Measurements from ENCODE around the gene NIPA2. TPM values are rescaled to one million over a fixed set of nuclear protein-coding genes. Genes with fewer than 3 reads are reported as not detected.

The NIPA2 gene
- total RNA-seq, 2 experiments from 2014 or later: 96.1 to 112 TPM

DNA sequence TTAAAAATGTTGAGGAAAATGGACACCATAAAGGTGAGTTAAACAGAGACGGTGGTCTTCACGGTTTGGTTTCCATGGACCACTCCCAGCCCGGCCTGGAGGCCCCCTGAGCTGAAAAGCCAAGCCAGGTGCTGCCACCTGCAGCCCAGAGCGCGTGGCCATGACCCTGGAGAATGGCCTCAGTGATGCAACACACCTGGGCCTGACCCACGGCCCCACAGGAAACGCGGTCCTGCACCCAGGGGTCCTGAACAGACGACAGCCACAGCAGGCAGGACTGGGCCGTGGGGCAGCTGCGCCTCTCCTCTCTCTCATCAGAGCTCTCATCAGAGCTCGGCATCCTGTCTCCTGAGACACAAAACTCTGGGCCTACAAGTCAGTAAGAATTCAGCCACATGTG lies 64.1 kb downstream of the NIPA2 start:
- CTCF ChIA-PET (ENCODE audit: unreplicated experiment): no interaction called here
- Histone ChIP-seq H3K4me1 (ENCODE audit: insufficient read depth, low read length, poor library complexity, severe bottlenecking) (no peaks in the 10 kb centered on the region), H4K20me1 (ENCODE audit: insufficient read depth, low read length) (no peaks in the 10 kb centered on the region), H3K9me2 (ENCODE audit: insufficient read depth, low read length) (no peaks in the 10 kb centered on the region), H3K4me3 (ENCODE audit: low read depth, low read length, poor library complexity, severe bottlenecking) (no peak overlapping the region), H3K4me2 (ENCODE audit: low read length) (no peak overlapping the region), H3K27ac (ENCODE audit: low read depth, low read length, poor library complexity, severe bottlenecking) (no peak overlapping the region), H2AFZ (ENCODE audit: low read length) (no peak overlapping the region), H3K9me3 (ENCODE audit: low read length) (no peaks in the 10 kb centered on the region), H3K79me2 (ENCODE audit: insufficient read depth, low read depth, low read length) (no peaks in the 10 kb centered on the region), H3K36me3 (ENCODE audit: insufficient read depth, low read length) (no peaks in the 10 kb centered on the region)
- intact Hi-C loops (cut with micrococcal nuclease; ENCODE audit: unreplicated experiment): no loop called here
- no peak for TF ChIP-seq EZH2phosphoT487 (IDR thresholded peaks at IDR 0.05; ENCODE audit: borderline replicate concordance, low read depth, low read length)
- TF ChIP-seq, protein P1, sequence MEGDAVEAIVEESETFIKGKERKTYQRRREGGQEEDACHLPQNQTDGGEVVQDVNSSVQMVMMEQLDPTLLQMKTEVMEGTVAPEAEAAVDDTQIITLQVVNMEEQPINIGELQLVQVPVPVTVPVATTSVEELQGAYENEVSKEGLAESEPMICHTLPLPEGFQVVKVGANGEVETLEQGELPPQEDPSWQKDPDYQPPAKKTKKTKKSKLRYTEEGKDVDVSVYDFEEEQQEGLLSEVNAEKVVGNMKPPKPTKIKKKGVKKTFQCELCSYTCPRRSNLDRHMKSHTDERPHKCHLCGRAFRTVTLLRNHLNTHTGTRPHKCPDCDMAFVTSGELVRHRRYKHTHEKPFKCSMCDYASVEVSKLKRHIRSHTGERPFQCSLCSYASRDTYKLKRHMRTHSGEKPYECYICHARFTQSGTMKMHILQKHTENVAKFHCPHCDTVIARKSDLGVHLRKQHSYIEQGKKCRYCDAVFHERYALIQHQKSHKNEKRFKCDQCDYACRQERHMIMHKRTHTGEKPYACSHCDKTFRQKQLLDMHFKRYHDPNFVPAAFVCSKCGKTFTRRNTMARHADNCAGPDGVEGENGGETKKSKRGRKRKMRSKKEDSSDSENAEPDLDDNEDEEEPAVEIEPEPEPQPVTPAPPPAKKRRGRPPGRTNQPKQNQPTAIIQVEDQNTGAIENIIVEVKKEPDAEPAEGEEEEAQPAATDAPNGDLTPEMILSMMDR (conservative IDR thresholded peaks at IDR 0.05; ENCODE audit: low read length): peak; percentile 68
- DNase-seq (ENCODE audit: low spot score): peak; percentile 49
- no TSS peak for BruUV-seq (replicated peaks)
- POLR2A ChIA-PET: no interaction called here

DNA sequence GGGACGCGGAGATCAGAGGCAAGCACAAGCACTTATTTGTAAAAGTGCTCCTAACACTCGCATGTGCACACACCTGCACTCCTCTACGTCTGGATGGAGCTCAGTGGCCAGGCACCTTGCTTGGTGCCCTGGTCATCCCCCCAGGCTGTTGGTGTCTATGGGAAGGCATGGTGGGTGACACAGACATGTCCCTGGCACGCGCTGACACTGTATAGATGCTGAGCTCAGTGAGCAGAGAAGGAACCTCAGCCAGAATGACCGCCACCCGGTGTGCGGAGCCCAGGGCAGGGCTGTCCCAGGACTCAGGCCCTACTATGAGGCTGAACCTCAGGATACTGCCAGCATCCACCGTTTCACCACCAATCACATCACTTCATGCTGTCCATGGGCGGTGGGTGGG lies 64.5 kb downstream of the NIPA2 start:
- no peaks in the 10 kb centered on the region for H3K9me2 ChIP-seq (ENCODE audit: insufficient read depth, low read length)
- no peak overlapping the region for H2AFZ ChIP-seq (ENCODE audit: low read length)
- no peak for DNase-seq (ENCODE audit: low spot score)
- H3K4me1 ChIP-seq (ENCODE audit: insufficient read depth, low read length, poor library complexity, severe bottlenecking): no peaks in the 10 kb centered on the region
- CTCF ChIA-PET (ENCODE audit: unreplicated experiment): no interaction called here
- TF ChIP-seq EZH2phosphoT487 (IDR thresholded peaks at IDR 0.05; ENCODE audit: borderline replicate concordance, low read depth, low read length): no peak
- TF ChIP-seq, protein P1 (conservative IDR thresholded peaks at IDR 0.05; ENCODE audit: low read length): no peak
- H3K4me3 ChIP-seq (ENCODE audit: low read depth, low read length, poor library complexity, severe bottlenecking): no peak overlapping the region
- POLR2A ChIA-PET: no interaction called here
- H3K27ac ChIP-seq (ENCODE audit: low read depth, low read length, poor library complexity, severe bottlenecking): no peak overlapping the region
- no TSS peak for BruUV-seq (replicated peaks)
- H4K20me1 ChIP-seq (ENCODE audit: insufficient read depth, low read length): no peaks in the 10 kb centered on the region
- no peaks in the 10 kb centered on the region for H3K9me3 ChIP-seq (ENCODE audit: low read length)
- no peaks in the 10 kb centered on the region for H3K79me2 ChIP-seq (ENCODE audit: insufficient read depth, low read depth, low read length)
- no peak overlapping the region for H3K4me2 ChIP-seq (ENCODE audit: low read length)
- H3K36me3 ChIP-seq (ENCODE audit: insufficient read depth, low read length): no peaks in the 10 kb centered on the region
- intact Hi-C loops (cut with micrococcal nuclease; ENCODE audit: unreplicated experiment): no loop called here

DNA sequence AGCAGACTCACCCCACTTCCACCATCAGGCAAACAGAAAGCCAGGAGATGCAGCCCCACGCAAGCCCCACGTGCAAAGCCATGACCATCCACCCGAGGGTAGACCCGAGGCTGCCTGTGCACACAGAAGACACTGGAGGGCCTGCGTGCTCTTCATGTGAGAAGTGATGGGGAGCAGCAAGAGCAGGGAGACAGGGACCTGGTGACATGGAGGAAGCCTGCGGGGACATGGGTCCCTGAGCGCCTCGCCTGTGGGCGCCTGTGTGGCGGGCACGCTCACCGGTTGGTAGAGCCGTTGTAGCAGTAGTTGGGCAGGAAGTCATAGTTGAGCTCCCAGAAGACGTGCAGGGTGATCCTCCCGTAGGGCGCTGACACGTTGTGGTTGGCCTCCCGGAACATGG lies 65.0 kb downstream of the NIPA2 start:
- no TSS peak for BruUV-seq (replicated peaks)
- POLR2A ChIA-PET: no interaction called here
- no peaks in the 10 kb centered on the region for H3K79me2 ChIP-seq (ENCODE audit: insufficient read depth, low read depth, low read length)
- no peak overlapping the region for H2AFZ ChIP-seq (ENCODE audit: low read length)
- intact Hi-C loops (cut with micrococcal nuclease; ENCODE audit: unreplicated experiment): no loop called here
- H3K9me2 ChIP-seq (ENCODE audit: insufficient read depth, low read length): no peaks in the 10 kb centered on the region
- no peaks in the 10 kb centered on the region for H3K36me3 ChIP-seq (ENCODE audit: insufficient read depth, low read length)
- H3K4me2 ChIP-seq (ENCODE audit: low read length): no peak overlapping the region
- peak; percentile 11 for DNase-seq (ENCODE audit: low spot score)
- no peaks in the 10 kb centered on the region for H3K9me3 ChIP-seq (ENCODE audit: low read length)
- no peaks in the 10 kb centered on the region for H4K20me1 ChIP-seq (ENCODE audit: insufficient read depth, low read length)
- no peak for TF ChIP-seq EZH2phosphoT487 (IDR thresholded peaks at IDR 0.05; ENCODE audit: borderline replicate concordance, low read depth, low read length)
- TF ChIP-seq, protein P1 (conservative IDR thresholded peaks at IDR 0.05; ENCODE audit: low read length): no peak
- no peak overlapping the region for H3K4me3 ChIP-seq (ENCODE audit: low read depth, low read length, poor library complexity, severe bottlenecking)
- CTCF ChIA-PET (ENCODE audit: unreplicated experiment): no interaction called here
- no peaks in the 10 kb centered on the region for H3K4me1 ChIP-seq (ENCODE audit: insufficient read depth, low read length, poor library complexity, severe bottlenecking)
- H3K27ac ChIP-seq (ENCODE audit: low read depth, low read length, poor library complexity, severe bottlenecking): no peak overlapping the region

Data from OCI-LY7 (cell line).